H9 (cell line): ENCODE measurements around the gene CALY. TPM values are rescaled to one million over a fixed set of nuclear protein-coding genes. Genes with fewer than 3 reads are reported as not detected.

ENCODE experiments used
- DNase-seq: peaks from one replicate; pipeline ENCODE4 v3.0.0-alpha.2; 2017
- H2AFZ ChIP-seq: one replicate; pipeline ENCODE4 v1.6.1; 2013; ENCODE audit warnings: mild to moderate bottlenecking, low read length, control low read depth, moderate library complexity
- H2AK5ac ChIP-seq: 2 replicates; pipeline ENCODE4 v1.6.1; 2013; ENCODE audit warnings: low read length, control low read depth, mixed read lengths; ENCODE audit not compliant: insufficient read length
- H2BK120ac ChIP-seq: one replicate; pipeline ENCODE4 v1.6.1; 2013; ENCODE audit warnings: low read depth, mild to moderate bottlenecking, low read length, control low read depth, inconsistent platforms; ENCODE audit not compliant: poor library complexity, severe bottlenecking
- H2BK12ac ChIP-seq: 2 replicates; pipeline ENCODE4 v1.6.1; 2013; ENCODE audit warnings: low read length, control low read depth, mixed read lengths, low read depth; ENCODE audit not compliant: insufficient read length
- H2BK15ac ChIP-seq: 2 replicates; pipeline ENCODE4 v1.6.1; 2013; ENCODE audit warnings: low read depth, low read length, control low read depth
- H2BK20ac ChIP-seq: one replicate; pipeline ENCODE4 v1.6.1; 2013; ENCODE audit warnings: low read depth, mild to moderate bottlenecking, low read length, control low read depth, inconsistent platforms; ENCODE audit not compliant: poor library complexity, severe bottlenecking
- H2BK5ac ChIP-seq: 2 replicates; pipeline ENCODE4 v1.6.1; 2013; ENCODE audit warnings: low read length, control low read depth, mixed read lengths; ENCODE audit not compliant: insufficient read length
- H3K14ac ChIP-seq: 2 replicates; pipeline ENCODE4 v1.6.1; 2013; ENCODE audit warnings: low read length, control low read depth; ENCODE audit not compliant: insufficient read depth
- H3K18ac ChIP-seq: 2 replicates; pipeline ENCODE4 v1.6.1; 2013; ENCODE audit warnings: low read depth, mild to moderate bottlenecking, mixed read lengths, low read length, control low read depth; ENCODE audit not compliant: insufficient read length
- H3K23ac ChIP-seq: 2 replicates; pipeline ENCODE4 v1.6.1; 2013; ENCODE audit warnings: low read length, control low read depth, mixed read lengths, low read depth; ENCODE audit not compliant: insufficient read length
- H3K23me2 ChIP-seq: 2 replicates; pipeline ENCODE4 v1.6.1; 2013; ENCODE audit warnings: low read depth, mild to moderate bottlenecking, mixed read lengths, low read length, control low read depth; ENCODE audit not compliant: insufficient read length, poor library complexity, severe bottlenecking
- H3K27ac ChIP-seq: 2 replicates; pipeline ENCODE4 v1.5.1; 2013; ENCODE audit warnings: low read length, control low read depth, mixed read lengths, low read depth; ENCODE audit not compliant: insufficient read length
- H3K27me3 ChIP-seq: 2 replicates; pipeline ENCODE4 v1.6.1; 2013; ENCODE audit warnings: low read length, control low read depth, inconsistent platforms; ENCODE audit not compliant: insufficient read depth
- H3K4ac ChIP-seq: 2 replicates; pipeline ENCODE4 v1.6.1; 2013; ENCODE audit warnings: low read depth, mild to moderate bottlenecking, control low read depth, inconsistent platforms, low read length, moderate library complexity
- H3K4me1 ChIP-seq: 2 replicates; pipeline ENCODE4 v1.6.1; 2013; ENCODE audit warnings: low read length, control low read depth, inconsistent platforms; ENCODE audit not compliant: insufficient read depth
- H3K4me2 ChIP-seq: 2 replicates; pipeline ENCODE4 v1.6.1; 2013; ENCODE audit warnings: low read length, control low read depth, mixed read lengths; ENCODE audit not compliant: insufficient read length, insufficient read depth
- H3K56ac ChIP-seq: 2 replicates; pipeline ENCODE4 v1.6.1; 2013; ENCODE audit warnings: low read depth, mild to moderate bottlenecking, mixed read lengths, low read length, control low read depth; ENCODE audit not compliant: insufficient read length
- H3K79me1 ChIP-seq: 2 replicates; pipeline ENCODE4 v1.6.1; 2013; ENCODE audit warnings: low read depth, mild to moderate bottlenecking, moderate library complexity, low read length, control low read depth, inconsistent platforms; ENCODE audit not compliant: insufficient read depth, poor library complexity, severe bottlenecking
- H3K79me2 ChIP-seq: 2 replicates; pipeline ENCODE4 v1.6.1; 2013; ENCODE audit warnings: low read length, control low read depth, inconsistent platforms; ENCODE audit not compliant: insufficient read depth
- H3K9ac ChIP-seq: 2 replicates; pipeline ENCODE4 v1.6.1; 2013; ENCODE audit warnings: low read length, control low read depth, mixed read lengths; ENCODE audit not compliant: insufficient read length; ENCODE audit errors: extremely low read depth
- H3K9me3 ChIP-seq: one replicate; pipeline ENCODE4 v1.6.1; 2013; ENCODE audit warnings: low read depth, low read length, inconsistent platforms; ENCODE audit not compliant: control insufficient read depth
- H3T11ph ChIP-seq: one replicate; pipeline ENCODE4 v1.6.1; 2013; ENCODE audit warnings: mild to moderate bottlenecking, low read length, control low read depth, inconsistent platforms
- H4K20me1 ChIP-seq: one replicate; pipeline ENCODE4 v1.6.1; 2013; ENCODE audit not compliant: control insufficient read depth, insufficient read length, insufficient read depth
- H4K5ac ChIP-seq: 2 replicates; pipeline ENCODE4 v1.6.1; 2013; ENCODE audit warnings: low read depth, mild to moderate bottlenecking, mixed read lengths, low read length, control low read depth; ENCODE audit not compliant: insufficient read length
- H4K8ac ChIP-seq: replicated peaks from 2 replicates; pipeline ENCODE4 v1.6.1; 2013; ENCODE audit warnings: low read length, control low read depth, mixed read lengths, low read depth; ENCODE audit not compliant: insufficient read length
- H4K91ac ChIP-seq: 2 replicates; pipeline ENCODE4 v1.6.1; 2013; ENCODE audit warnings: low read depth, mild to moderate bottlenecking, moderate library complexity, mixed read lengths, low read length, control low read depth; ENCODE audit not compliant: insufficient read length
- H3K27ac Mint-ChIP-seq, 3 experiments: 2 replicates in 2 of 3; 3 replicates in 1 of 3; pipeline ENCODE4 v1.8.0; 2020 to 2021; ENCODE audit warnings: mixed read lengths in 3 of 3, mild to moderate bottlenecking in 1 of 3, moderate library complexity in 1 of 3
- H3K27me3 Mint-ChIP-seq: 2 replicates; pipeline ENCODE4 v1.8.0; 2021; ENCODE audit warnings: low read depth, mild to moderate bottlenecking, moderate library complexity, mixed read lengths
- H3K36me3 Mint-ChIP-seq, 3 experiments: 2 replicates in 2 of 3; 3 replicates in 1 of 3; pipeline ENCODE4 v1.8.0; 2020 to 2021; ENCODE audit warnings: low read depth in 3 of 3, mixed read lengths in 3 of 3; ENCODE audit not compliant: insufficient read depth in 1 of 3
- H3K4me1 Mint-ChIP-seq, 2 experiments: 2 replicates each; pipeline ENCODE4 v1.8.0; 2020; ENCODE audit warnings: mixed read lengths in 2 of 2
- H3K4me3 Mint-ChIP-seq, 2 experiments: 2 replicates in 1 of 2; 3 replicates in 1 of 2; pipeline ENCODE4 v1.8.0; 2020 to 2021; ENCODE audit warnings: mild to moderate bottlenecking in 2 of 2, mixed read lengths in 2 of 2, moderate library complexity in 1 of 2
- H3K9me3 Mint-ChIP-seq, 2 experiments: 2 replicates in 1 of 2; 3 replicates in 1 of 2; pipeline ENCODE4 v1.8.0; 2020; ENCODE audit warnings: mild to moderate bottlenecking in 2 of 2, mixed read lengths in 2 of 2, moderate library complexity in 1 of 2
- WGBS: extraction: QIAGEN DNeasy Blood & Tissue Kit; methylation state at CpG from one replicate; pipeline ENCODE4 v1.1.7; 2013; ENCODE audit warnings: missing lambda C conversion rate, low lambda C conversion rate, mixed read lengths; ENCODE audit not compliant: insufficient read length; ENCODE audit errors: extremely low coverage; 5-methylcytosine and 5-hydroxymethylcytosine counted together
- total RNA-seq: library from RNA; stranded (reverse); gene quantifications from 2 replicates; pipeline ENCODE4 v1.2.1, GENCODE V29; 2021
- TF ChIP-seq, protein P1 (sequence below): fragments of 200-600 bp; sonication (generic); conservative IDR thresholded peaks from 3 replicates; pipeline ENCODE4 v1.8.0; 2021; ENCODE audit warnings: antibody characterized with exemption, mild to moderate bottlenecking

The CALY gene
- total RNA-seq, 1 experiment from 2014 or later, result 2.9 TPM

DNA sequence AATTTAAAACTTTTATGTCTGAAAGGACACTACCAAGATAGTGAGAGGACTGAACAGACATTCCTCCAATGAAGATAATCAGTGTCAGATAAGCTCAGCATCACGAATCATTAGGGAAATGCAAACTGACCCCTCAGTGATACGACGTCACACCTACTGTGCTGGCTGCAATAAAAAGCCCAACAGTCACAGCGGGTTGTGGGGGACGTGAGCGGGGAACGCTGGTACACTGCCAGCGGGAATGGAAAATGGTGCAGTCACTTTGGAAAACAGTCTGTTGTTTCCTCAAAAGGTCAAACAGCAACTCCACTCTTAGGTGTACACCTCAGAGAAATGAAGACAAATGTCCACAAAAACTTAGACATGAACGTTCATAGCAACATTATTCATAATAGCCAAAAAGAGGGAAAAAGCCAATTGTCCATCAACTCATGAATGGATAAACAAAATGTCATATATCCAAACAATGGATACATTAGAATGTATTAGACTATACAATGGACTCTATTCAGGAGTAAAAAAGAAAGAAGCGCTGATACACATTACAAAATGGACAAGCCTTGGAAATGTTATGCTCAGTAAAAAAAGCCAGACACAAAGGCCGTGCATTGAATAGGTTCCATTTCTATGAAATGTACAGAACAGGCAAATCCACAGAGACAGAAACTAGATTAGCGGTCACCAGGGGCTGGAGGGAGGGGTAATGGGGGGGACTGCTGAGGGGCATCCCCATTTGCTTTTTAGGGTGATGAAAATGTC, 38.8 kb upstream of the CALY start:
- TF ChIP-seq, protein P1, sequence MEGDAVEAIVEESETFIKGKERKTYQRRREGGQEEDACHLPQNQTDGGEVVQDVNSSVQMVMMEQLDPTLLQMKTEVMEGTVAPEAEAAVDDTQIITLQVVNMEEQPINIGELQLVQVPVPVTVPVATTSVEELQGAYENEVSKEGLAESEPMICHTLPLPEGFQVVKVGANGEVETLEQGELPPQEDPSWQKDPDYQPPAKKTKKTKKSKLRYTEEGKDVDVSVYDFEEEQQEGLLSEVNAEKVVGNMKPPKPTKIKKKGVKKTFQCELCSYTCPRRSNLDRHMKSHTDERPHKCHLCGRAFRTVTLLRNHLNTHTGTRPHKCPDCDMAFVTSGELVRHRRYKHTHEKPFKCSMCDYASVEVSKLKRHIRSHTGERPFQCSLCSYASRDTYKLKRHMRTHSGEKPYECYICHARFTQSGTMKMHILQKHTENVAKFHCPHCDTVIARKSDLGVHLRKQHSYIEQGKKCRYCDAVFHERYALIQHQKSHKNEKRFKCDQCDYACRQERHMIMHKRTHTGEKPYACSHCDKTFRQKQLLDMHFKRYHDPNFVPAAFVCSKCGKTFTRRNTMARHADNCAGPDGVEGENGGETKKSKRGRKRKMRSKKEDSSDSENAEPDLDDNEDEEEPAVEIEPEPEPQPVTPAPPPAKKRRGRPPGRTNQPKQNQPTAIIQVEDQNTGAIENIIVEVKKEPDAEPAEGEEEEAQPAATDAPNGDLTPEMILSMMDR, result no peak
- Mint-ChIP-seq H3K4me1 (peaks cover 2 to 7% of the 10 kb centered on the region in 2 experiments; a peak in 3 of 4 replicates), H3K36me3 (peaks cover 2 to 9% (median 9%) of the 10 kb centered on the region in 3 experiments; a peak in 5 of 7 replicates), H3K4me3 (no peak overlapping the region; a peak in 1 of 5 replicates), H3K27me3 (peaks cover 54% of the 10 kb centered on the region), H3K27ac (no peak overlapping the region), H3K9me3 (peaks cover 0 to 3% of the 10 kb centered on the region in 2 experiments; a peak in 2 of 5 replicates)
- no peaks in the 10 kb centered on the region for H3K79me1 ChIP-seq
- H2BK5ac ChIP-seq, result no peak overlapping the region
- no peak overlapping the region for H3K18ac ChIP-seq
- H3K9ac ChIP-seq, result no peak overlapping the region
- H2BK120ac ChIP-seq, result no peak overlapping the region
- H3K27ac ChIP-seq, result no peak overlapping the region
- no peak for DNase-seq
- no peaks in the 10 kb centered on the region for H4K20me1 ChIP-seq
- no peak overlapping the region for H3T11ph ChIP-seq
- H2AK5ac ChIP-seq, result no peak overlapping the region
- no peak overlapping the region for H3K4me2 ChIP-seq
- H2BK12ac ChIP-seq, result no peak overlapping the region
- no peaks in the 10 kb centered on the region for H3K9me3 ChIP-seq
- no peak overlapping the region for H3K14ac ChIP-seq
- H3K4ac ChIP-seq, result no peak overlapping the region
- H3K27me3 ChIP-seq, result peaks cover 18% of the 10 kb centered on the region
- no peak overlapping the region for H4K91ac ChIP-seq
- no peak overlapping the region for H2AFZ ChIP-seq
- no peaks in the 10 kb centered on the region for H3K79me2 ChIP-seq
- H4K8ac ChIP-seq, result no peak overlapping the region
- no peak overlapping the region for H2BK15ac ChIP-seq
- H4K5ac ChIP-seq, result no peak overlapping the region
- no peak overlapping the region for H3K56ac ChIP-seq
- H2BK20ac ChIP-seq, result no peak overlapping the region
- H3K23ac ChIP-seq, result no peak overlapping the region
- no peaks in the 10 kb centered on the region for H3K4me1 ChIP-seq
- no CpG with 5 or more reads among the region's 12 CpGs for WGBS
- peaks cover 8% of the 10 kb centered on the region for H3K23me2 ChIP-seq
